ENCODE measurements around the gene PRKAR1B. TPM values are rescaled to one million over a fixed set of nuclear protein-coding genes. Genes with fewer than 3 reads are reported as not detected.
A peak's percentile ranks its signal among the peaks of the same experiment; 100 is the strongest.

Gene PRKAR1B
- 14.0 TPM for polyA plus RNA-seq (2013, experiment 1 of 2)
- 12.9 TPM for polyA plus RNA-seq (2013, experiment 2 of 2)

DNA sequence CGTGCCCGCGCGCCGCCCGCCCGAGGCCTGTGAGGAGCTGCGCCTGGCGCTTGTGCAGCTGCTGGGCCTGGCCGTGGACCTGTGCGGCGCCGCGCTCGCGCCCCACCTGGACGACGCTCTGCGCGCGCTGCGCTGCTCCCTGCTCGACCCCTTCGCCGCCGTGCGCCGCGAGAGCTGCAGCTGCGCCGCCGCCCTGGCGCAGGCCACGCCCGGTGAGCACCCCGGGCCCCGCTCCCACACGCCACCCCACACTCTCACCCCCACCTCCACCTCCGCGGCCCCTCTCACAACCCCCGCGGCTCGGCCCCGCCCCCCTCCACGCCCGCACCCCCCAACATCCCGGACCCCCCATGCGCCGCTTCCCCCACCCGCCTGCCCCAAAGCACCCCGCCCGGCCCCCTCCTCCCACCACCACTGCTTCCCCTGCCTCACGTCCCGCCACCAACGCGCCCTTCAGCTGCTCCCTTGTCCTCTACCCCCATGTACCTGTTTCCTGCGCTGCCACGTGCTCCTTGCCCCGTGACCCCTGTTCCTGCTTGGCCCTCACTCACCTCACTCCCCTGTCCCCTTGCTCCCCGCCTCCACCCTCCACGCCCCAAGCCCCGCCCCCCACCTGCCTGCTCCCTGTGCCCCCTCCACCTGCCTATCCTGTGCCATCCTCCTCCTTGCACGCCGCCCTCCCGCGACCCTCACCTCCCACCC, at the start of gene PRKAR1B:
PRKAR1B (minus strand) TSS at position 178 of the 702 bp plus-strand sequence. CDS start 15,776 bp downstream, outside the sequence.
- no CpG with 5 or more reads among the region's 66 CpGs for WGBS, 2 donors (ENCODE audit: extremely low coverage in 2 of 2, insufficient read length in 2 of 2, insufficient replicate concordance in 1 of 2)
- Histone ChIP-seq H4K91ac (ENCODE audit: low read depth, low read length, poor library complexity) (no peak within 1 kb of the TSS), H3K9ac (ENCODE audit: low read depth, low read length, poor library complexity) (peak within 1 kb of the TSS; percentile 99), H3K4me1 (ENCODE audit: control insufficient read depth in 2 of 2, insufficient read depth in 1 of 2, low read depth in 1 of 2, low read length in 2 of 2) (peaks cover 12 to 14% of the 10 kb centered on the region in 2 donors), H2BK5ac (ENCODE audit: low read length) (peak within 1 kb of the TSS; percentile 15), H3K14ac (ENCODE audit: low read length) (no peak within 1 kb of the TSS), H3K23ac (ENCODE audit: low read depth, low read length, poor library complexity) (peak within 1 kb of the TSS; percentile 90), H3K4ac (ENCODE audit: low read length) (no peak within 1 kb of the TSS), H2AK5ac (ENCODE audit: low read depth, low read length) (peak within 1 kb of the TSS; percentile 68), H3K79me1 (ENCODE audit: low read depth, low read length) (peaks cover 22% of the 10 kb centered on the region), H3K36me3 (replicated peaks in 1 of 2; ENCODE audit: control insufficient read depth in 2 of 2, insufficient read depth in 2 of 2, low read length in 2 of 2) (peaks cover 27 to 38% of the 10 kb centered on the region in 2 donors), H3K4me2 (ENCODE audit: insufficient read depth, low read length, poor library complexity, severe bottlenecking) (peak within 1 kb of the TSS; percentile 91), H2BK120ac (ENCODE audit: low read depth, low read length) (no peak within 1 kb of the TSS), H4K8ac (ENCODE audit: low read depth, low read length) (peak within 1 kb of the TSS; percentile 17), H2BK12ac (ENCODE audit: low read length) (no peak within 1 kb of the TSS), H3K27me3 (ENCODE audit: control insufficient read depth in 3 of 3, insufficient read depth in 3 of 3, low read depth in 1 of 3, low read length in 3 of 3) (no peaks in the 10 kb centered on the region), H3K27ac (replicated peaks; ENCODE audit: low read length) (no peak within 1 kb of the TSS), H3K18ac (ENCODE audit: low read length) (peak within 1 kb of the TSS; percentile 90), H3K4me3 (ENCODE audit: low read length in 2 of 2) (peak within 1 kb of the TSS; percentile 79 to 99), H2AFZ (ENCODE audit: low read length) (peak within 1 kb of the TSS; percentile 92), H3K9me3 (replicated peaks in 1 of 2; ENCODE audit: control insufficient read depth in 2 of 2, insufficient read depth in 1 of 2, low read depth in 1 of 2, low read length in 2 of 2) (peaks cover 3 to 7% of the 10 kb centered on the region in 2 donors), H2BK15ac (ENCODE audit: low read length) (peak within 1 kb of the TSS; percentile 2)
- no peak for DNase-seq (ENCODE audit: low spot score)

DNA sequence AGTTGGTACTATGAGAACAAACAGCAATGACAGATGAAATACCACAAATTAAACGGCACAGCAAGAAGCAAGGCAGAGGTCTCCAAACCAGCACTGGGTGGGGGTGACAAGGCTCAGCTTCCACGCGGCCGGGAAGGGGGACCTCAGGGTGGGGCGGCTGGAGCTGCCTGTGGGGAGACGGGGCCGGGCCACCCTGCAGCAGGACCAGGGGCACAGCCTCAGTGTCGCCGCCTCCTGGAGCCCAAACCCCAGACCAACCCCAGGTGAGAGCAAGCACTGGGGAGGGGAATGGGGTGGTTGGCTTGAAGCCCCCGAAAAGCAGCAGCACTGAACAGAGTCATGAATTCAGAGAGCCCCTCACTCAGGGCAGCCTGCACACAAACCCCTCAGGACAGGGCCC, 49.3 kb upstream of the PRKAR1B start:
- Histone ChIP-seq H2AFZ (ENCODE audit: low read length) (no peak overlapping the region), H2BK15ac (ENCODE audit: low read length) (no peak overlapping the region), H3K14ac (ENCODE audit: low read length) (peak overlapping the region; percentile 79), H2AK5ac (ENCODE audit: low read depth, low read length) (no peak overlapping the region), H2BK12ac (ENCODE audit: low read length) (no peak overlapping the region), H3K23ac (ENCODE audit: low read depth, low read length, poor library complexity) (peak overlapping the region; percentile 10), H4K91ac (ENCODE audit: low read depth, low read length, poor library complexity) (no peak overlapping the region), H3K79me1 (ENCODE audit: low read depth, low read length) (peaks cover 2% of the 10 kb centered on the region), H3K18ac (ENCODE audit: low read length) (no peak overlapping the region), H3K27me3 (ENCODE audit: control insufficient read depth in 3 of 3, insufficient read depth in 3 of 3, low read depth in 1 of 3, low read length in 3 of 3) (no peaks in the 10 kb centered on the region), H3K36me3 (replicated peaks in 1 of 2; ENCODE audit: control insufficient read depth in 2 of 2, insufficient read depth in 2 of 2, low read length in 2 of 2) (peaks cover 44 to 97% of the 10 kb centered on the region in 2 donors), H3K4me2 (ENCODE audit: insufficient read depth, low read length, poor library complexity, severe bottlenecking) (no peak overlapping the region), H3K4me3 (ENCODE audit: low read length in 2 of 2) (no peak overlapping the region), H3K4me1 (ENCODE audit: control insufficient read depth in 2 of 2, insufficient read depth in 1 of 2, low read depth in 1 of 2, low read length in 2 of 2) (no peaks in the 10 kb centered on the region), H4K8ac (ENCODE audit: low read depth, low read length) (no peak overlapping the region), H2BK5ac (ENCODE audit: low read length) (no peak overlapping the region), H3K9me3 (replicated peaks in 1 of 2; ENCODE audit: control insufficient read depth in 2 of 2, insufficient read depth in 1 of 2, low read depth in 1 of 2, low read length in 2 of 2) (no peaks in the 10 kb centered on the region), H3K27ac (replicated peaks; ENCODE audit: low read length) (no peak overlapping the region), H2BK120ac (ENCODE audit: low read depth, low read length) (no peak overlapping the region), H3K9ac (ENCODE audit: low read depth, low read length, poor library complexity) (peak overlapping the region; percentile 57), H3K4ac (ENCODE audit: low read length) (no peak overlapping the region)
- DNase-seq (ENCODE audit: low spot score): no peak
- WGBS, 2 donors (ENCODE audit: extremely low coverage in 2 of 2, insufficient read length in 2 of 2, insufficient replicate concordance in 1 of 2): no CpG with 5 or more reads among the region's 10 CpGs

- DNase-seq (ENCODE audit: low spot score): peak; percentile 51
- no peak overlapping the region for H2AFZ ChIP-seq (ENCODE audit: low read length)
- H3K9me3 ChIP-seq (replicated peaks in 1 of 2; ENCODE audit: control insufficient read depth in 2 of 2, insufficient read depth in 1 of 2, low read depth in 1 of 2, low read length in 2 of 2): no peaks in the 10 kb centered on the region
- H3K27ac ChIP-seq (replicated peaks; ENCODE audit: low read length): no peak overlapping the region
- H2BK12ac ChIP-seq (ENCODE audit: low read length): no peak overlapping the region
- H2BK120ac ChIP-seq (ENCODE audit: low read depth, low read length): no peak overlapping the region
- peak overlapping the region; percentile 49 for H2BK15ac ChIP-seq (ENCODE audit: low read length)
- H3K14ac ChIP-seq (ENCODE audit: low read length): peak overlapping the region; percentile 38
- no peaks in the 10 kb centered on the region for H3K27me3 ChIP-seq (ENCODE audit: control insufficient read depth in 3 of 3, insufficient read depth in 3 of 3, low read depth in 1 of 3, low read length in 3 of 3)
- no peak overlapping the region for H3K4me3 ChIP-seq (ENCODE audit: low read length in 2 of 2)
- peaks cover 35 to 85% of the 10 kb centered on the region in 2 donors for H3K36me3 ChIP-seq (replicated peaks in 1 of 2; ENCODE audit: control insufficient read depth in 2 of 2, insufficient read depth in 2 of 2, low read length in 2 of 2)
- H3K4ac ChIP-seq (ENCODE audit: low read length): peak overlapping the region; percentile 53
- peaks cover 4% of the 10 kb centered on the region for H3K79me1 ChIP-seq (ENCODE audit: low read depth, low read length)
- H3K4me1 ChIP-seq (ENCODE audit: control insufficient read depth in 2 of 2, insufficient read depth in 1 of 2, low read depth in 1 of 2, low read length in 2 of 2): no peaks in the 10 kb centered on the region
- WGBS, 2 donors (ENCODE audit: extremely low coverage in 2 of 2, insufficient read length in 2 of 2, insufficient replicate concordance in 1 of 2): no CpG with 5 or more reads among the region's 65 CpGs
- H2BK5ac ChIP-seq (ENCODE audit: low read length): peak overlapping the region; percentile 87
- H4K8ac ChIP-seq (ENCODE audit: low read depth, low read length): peak overlapping the region; percentile 17
- no peak overlapping the region for H4K91ac ChIP-seq (ENCODE audit: low read depth, low read length, poor library complexity)
- peak overlapping the region; percentile 38 for H3K18ac ChIP-seq (ENCODE audit: low read length)
- H2AK5ac ChIP-seq (ENCODE audit: low read depth, low read length): peak overlapping the region; percentile 63
- H3K9ac ChIP-seq (ENCODE audit: low read depth, low read length, poor library complexity): no peak overlapping the region
- H3K4me2 ChIP-seq (ENCODE audit: insufficient read depth, low read length, poor library complexity, severe bottlenecking): no peak overlapping the region
- peak overlapping the region; percentile 65 for H3K23ac ChIP-seq (ENCODE audit: low read depth, low read length, poor library complexity)
These were observed 47.4 kb upstream of the PRKAR1B start for GRCh38 chr7:774161-775109.

DNA sequence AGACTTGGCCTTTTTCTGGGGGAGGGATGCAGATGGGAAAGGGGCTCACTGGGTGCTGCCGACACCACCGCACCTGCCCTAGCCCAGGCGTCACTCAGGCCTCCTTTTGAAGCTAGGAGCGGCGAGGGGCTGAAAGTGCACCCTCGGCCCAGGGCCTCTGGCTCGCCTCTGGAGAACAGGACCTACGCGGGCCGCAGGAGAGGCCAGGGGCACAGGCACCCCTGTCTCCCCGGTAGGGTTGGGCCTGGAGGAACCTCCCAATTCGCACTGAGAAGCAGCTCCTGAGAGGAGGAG, 46.5 kb upstream of the PRKAR1B start:
- no peak for DNase-seq (ENCODE audit: low spot score)
- Histone ChIP-seq H3K4me2 (ENCODE audit: insufficient read depth, low read length, poor library complexity, severe bottlenecking) (no peak overlapping the region), H2BK120ac (ENCODE audit: low read depth, low read length) (no peak overlapping the region), H2BK5ac (ENCODE audit: low read length) (peak overlapping the region; percentile 87), H3K27me3 (ENCODE audit: control insufficient read depth in 3 of 3, insufficient read depth in 3 of 3, low read depth in 1 of 3, low read length in 3 of 3) (no peaks in the 10 kb centered on the region), H2AFZ (ENCODE audit: low read length) (no peak overlapping the region), H3K4me3 (ENCODE audit: low read length in 2 of 2) (no peak overlapping the region), H3K9me3 (replicated peaks in 1 of 2; ENCODE audit: control insufficient read depth in 2 of 2, insufficient read depth in 1 of 2, low read depth in 1 of 2, low read length in 2 of 2) (no peaks in the 10 kb centered on the region), H2BK15ac (ENCODE audit: low read length) (no peak overlapping the region), H3K36me3 (replicated peaks in 1 of 2; ENCODE audit: control insufficient read depth in 2 of 2, insufficient read depth in 2 of 2, low read length in 2 of 2) (peaks cover 31 to 82% of the 10 kb centered on the region in 2 donors), H4K8ac (ENCODE audit: low read depth, low read length) (no peak overlapping the region), H3K4ac (ENCODE audit: low read length) (peak overlapping the region; percentile 53), H3K4me1 (ENCODE audit: control insufficient read depth in 2 of 2, insufficient read depth in 1 of 2, low read depth in 1 of 2, low read length in 2 of 2) (no peaks in the 10 kb centered on the region), H3K14ac (ENCODE audit: low read length) (no peak overlapping the region), H4K91ac (ENCODE audit: low read depth, low read length, poor library complexity) (no peak overlapping the region), H3K9ac (ENCODE audit: low read depth, low read length, poor library complexity) (no peak overlapping the region), H3K79me1 (ENCODE audit: low read depth, low read length) (peaks cover 9% of the 10 kb centered on the region), H3K23ac (ENCODE audit: low read depth, low read length, poor library complexity) (no peak overlapping the region), H3K27ac (replicated peaks; ENCODE audit: low read length) (no peak overlapping the region), H2AK5ac (ENCODE audit: low read depth, low read length) (no peak overlapping the region), H3K18ac (ENCODE audit: low read length) (no peak overlapping the region), H2BK12ac (ENCODE audit: low read length) (no peak overlapping the region)
- no CpG with 5 or more reads among the region's 12 CpGs for WGBS, 2 donors (ENCODE audit: extremely low coverage in 2 of 2, insufficient read length in 2 of 2, insufficient replicate concordance in 1 of 2)

All from neuronal stem cell (in vitro differentiated cells).